Effector memory CD4-positive, alpha-beta T cell (primary cell): ENCODE measurements around the gene TENT4B.

Experiments used
- DNase-seq, 3 donors: peaks; one replicate each; pipeline ENCODE4 v3.0.0-alpha.2; 2020
- H3K27ac ChIP-seq: 2 replicates; pipeline ENCODE4 v1.7.0; 2013; ENCODE audit warnings: mild to moderate bottlenecking, low read length, moderate library complexity; ENCODE audit not compliant: insufficient read depth, poor library complexity, severe bottlenecking
- H3K27me3 ChIP-seq: replicated peaks from 2 replicates; pipeline ENCODE4 v1.7.0; 2013; ENCODE audit warnings: mild to moderate bottlenecking, low read length; ENCODE audit not compliant: insufficient read depth, control insufficient read depth, poor library complexity, severe bottlenecking
- H3K36me3 ChIP-seq: 2 replicates; pipeline ENCODE4 v1.7.0; 2013; ENCODE audit warnings: mild to moderate bottlenecking, low read length, moderate library complexity; ENCODE audit not compliant: control insufficient read depth, insufficient read depth
- H3K4me1 ChIP-seq: 2 replicates; pipeline ENCODE4 v1.7.0; 2013; ENCODE audit warnings: low read length, mild to moderate bottlenecking; ENCODE audit not compliant: control insufficient read depth, insufficient read depth, poor library complexity, severe bottlenecking
- H3K4me3 ChIP-seq: 2 replicates; pipeline ENCODE4 v1.7.0; 2013; ENCODE audit warnings: low read length, low read depth, mild to moderate bottlenecking; ENCODE audit not compliant: insufficient read depth, poor library complexity, severe bottlenecking
- H3K9me3 ChIP-seq: 2 replicates; pipeline ENCODE4 v1.7.0; 2013; ENCODE audit warnings: mild to moderate bottlenecking, low read length, moderate library complexity; ENCODE audit not compliant: control insufficient read depth
- total RNA-seq, 3 donors: gene quantifications; one replicate each; lab custom pipeline; 2026; lab: John Stamatoyannopoulos, UW

The TENT4B gene
- total RNA-seq, result 53.4 to 77.5 (median 58.5) reads per million in 3 donors

GRCh38 chr16:50152807-50153595, at the start of gene TENT4B:
Gene TENT4B, plus strand, starts transcription at chr16:50153306. Its CDS starts 316 bp downstream, at chr16:50153622.
- peak; percentile 83 to 87 (median 86) for DNase-seq
- Histone ChIP-seq H3K4me3 (peak within 1 kb of the TSS; percentile 90), H3K36me3 (no peaks in the 10 kb centered on the region), H3K27me3 (no peaks in the 10 kb centered on the region), H3K27ac (peak within 1 kb of the TSS; percentile 93), H3K9me3 (no peaks in the 10 kb centered on the region), H3K4me1 (peaks cover 24% of the 10 kb centered on the region)

- Histone ChIP-seq H3K27ac (no peak overlapping the region), H3K9me3 (no peaks in the 10 kb centered on the region), H3K36me3 (peaks cover 38% of the 10 kb centered on the region), H3K4me1 (no peaks in the 10 kb centered on the region), H3K27me3 (no peaks in the 10 kb centered on the region), H3K4me3 (no peak overlapping the region)
- DNase-seq, result no peak
Observed at GRCh38 chr16:50103764-50104163, 49.3 kb upstream of the TENT4B start.

- no peaks in the 10 kb centered on the region for H3K9me3 ChIP-seq
- H3K4me1 ChIP-seq, result no peaks in the 10 kb centered on the region
- no peaks in the 10 kb centered on the region for H3K36me3 ChIP-seq
- no peaks in the 10 kb centered on the region for H3K27me3 ChIP-seq
- no peak overlapping the region for H3K4me3 ChIP-seq
- no peak for DNase-seq
- no peak overlapping the region for H3K27ac ChIP-seq
Observed at GRCh38 chr16:50114357-50115129, 38.6 kb upstream of the TENT4B start.

- H3K4me3 ChIP-seq, result no peak overlapping the region
- no peaks in the 10 kb centered on the region for H3K4me1 ChIP-seq
- no peaks in the 10 kb centered on the region for H3K27me3 ChIP-seq
- H3K9me3 ChIP-seq, result no peaks in the 10 kb centered on the region
- H3K27ac ChIP-seq, result no peak overlapping the region
- H3K36me3 ChIP-seq, result no peaks in the 10 kb centered on the region
- no peak for DNase-seq
Observed at GRCh38 chr16:50120711-50121110, 32.4 kb upstream of the TENT4B start.

- H3K27me3 ChIP-seq, result no peaks in the 10 kb centered on the region
- no peaks in the 10 kb centered on the region for H3K9me3 ChIP-seq
- no peak overlapping the region for H3K4me3 ChIP-seq
- H3K4me1 ChIP-seq, result no peaks in the 10 kb centered on the region
- no peaks in the 10 kb centered on the region for H3K36me3 ChIP-seq
- DNase-seq, result no peak
- no peak overlapping the region for H3K27ac ChIP-seq
Observed at GRCh38 chr16:50121278-50121677, 31.8 kb upstream of the TENT4B start.

GRCh38 chr16:50121721-50122445, 31.2 kb upstream of the TENT4B start:
- DNase-seq, result peak in 1 of 3 donors; percentile 1
- Histone ChIP-seq H3K4me1 (no peaks in the 10 kb centered on the region), H3K4me3 (no peak overlapping the region), H3K9me3 (no peaks in the 10 kb centered on the region), H3K27ac (no peak overlapping the region), H3K36me3 (no peaks in the 10 kb centered on the region), H3K27me3 (no peaks in the 10 kb centered on the region)

- H3K27me3 ChIP-seq, result no peaks in the 10 kb centered on the region
- H3K4me1 ChIP-seq, result no peaks in the 10 kb centered on the region
- H3K4me3 ChIP-seq, result no peak overlapping the region
- no peaks in the 10 kb centered on the region for H3K36me3 ChIP-seq
- DNase-seq, result no peak
- no peaks in the 10 kb centered on the region for H3K9me3 ChIP-seq
- H3K27ac ChIP-seq, result no peak overlapping the region
Observed at GRCh38 chr16:50123417-50123816, 29.7 kb upstream of the TENT4B start.

GRCh38 chr16:50124769-50125168, 28.3 kb upstream of the TENT4B start:
- Histone ChIP-seq H3K4me1 (no peaks in the 10 kb centered on the region), H3K27me3 (no peaks in the 10 kb centered on the region), H3K36me3 (no peaks in the 10 kb centered on the region), H3K9me3 (no peaks in the 10 kb centered on the region), H3K27ac (no peak overlapping the region), H3K4me3 (no peak overlapping the region)
- no peak for DNase-seq

GRCh38 chr16:50126183-50126582, 26.9 kb upstream of the TENT4B start:
- no peaks in the 10 kb centered on the region for H3K36me3 ChIP-seq
- no peak overlapping the region for H3K4me3 ChIP-seq
- no peaks in the 10 kb centered on the region for H3K27me3 ChIP-seq
- H3K27ac ChIP-seq, result no peak overlapping the region
- H3K4me1 ChIP-seq, result no peaks in the 10 kb centered on the region
- DNase-seq, result no peak
- no peaks in the 10 kb centered on the region for H3K9me3 ChIP-seq
